HEK293T (cell line): ENCODE data around the gene SLC9A8.

Experiments used
- CTCF ChIA-PET: fragments of 350-600 bp; formaldehyde crosslinking; extraction: SDS; loops from one replicate; lab custom pipeline; 2021; ENCODE audit warnings: antibody characterized with exemption, inconsistent platforms; lab: Yijun Ruan, JAX
- POLR2A ChIA-PET: fragments of 350-600 bp; formaldehyde crosslinking; extraction: SDS; loops from one replicate; lab custom pipeline; 2020; ENCODE audit warnings: antibody characterized with exemption, inconsistent platforms; lab: Yijun Ruan, JAX
- DNase-seq: peaks from one replicate; pipeline ENCODE4 v3.0.0; 2012; ENCODE audit warnings: mixed read lengths; ENCODE audit errors: extremely low spot score
- ARNT ChIP-seq: fragments of 450-650 bp; IDR thresholded peaks from 2 replicates; pipeline ENCODE4 v1.6.1; 2017; ENCODE audit warnings: mild to moderate bottlenecking
- BHLHE40 ChIP-seq: fragments of 450-650 bp; IDR thresholded peaks from 2 replicates; pipeline ENCODE4 v1.6.1; 2016; ENCODE audit warnings: mild to moderate bottlenecking, moderate library complexity, borderline replicate concordance
- CTBP1 ChIP-seq: fragments of 450-650 bp; IDR thresholded peaks from 2 replicates; pipeline ENCODE4 v1.6.1; 2016; ENCODE audit warnings: borderline replicate concordance
- ELF4 ChIP-seq: fragments of 450-650 bp; IDR thresholded peaks from 2 replicates; pipeline ENCODE4 v1.6.1; 2017; ENCODE audit warnings: antibody characterized with exemption
- FOXA1 ChIP-seq: fragments of 450-650 bp; IDR thresholded peaks from 2 replicates; pipeline ENCODE4 v1.6.1; 2016; ENCODE audit warnings: mild to moderate bottlenecking
- FOXK2 ChIP-seq: fragments of 450-650 bp; IDR thresholded peaks from 2 replicates; pipeline ENCODE4 v1.6.1; 2016; ENCODE audit warnings: mild to moderate bottlenecking
- FOXM1 ChIP-seq: fragments of 450-650 bp; IDR thresholded peaks from 2 replicates; pipeline ENCODE4 v1.6.1; 2017; ENCODE audit warnings: mild to moderate bottlenecking, borderline replicate concordance
- HDGF ChIP-seq: fragments of 450-650 bp; IDR thresholded peaks from 2 replicates; pipeline ENCODE4 v1.6.1; 2017; ENCODE audit warnings: antibody characterized with exemption, borderline replicate concordance
- L3MBTL2 ChIP-seq: fragments of 450-650 bp; conservative IDR thresholded peaks from 2 replicates; pipeline ENCODE4 v1.6.1; 2016; ENCODE audit warnings: mild to moderate bottlenecking
- LEF1 ChIP-seq: fragments of 450-650 bp; IDR thresholded peaks from 2 replicates; pipeline ENCODE4 v1.6.1; 2017; ENCODE audit warnings: mild to moderate bottlenecking, borderline replicate concordance
- NFRKB ChIP-seq: fragments of 450-650 bp; IDR thresholded peaks from 2 replicates; pipeline ENCODE4 v1.6.1; 2016; ENCODE audit warnings: mild to moderate bottlenecking, moderate library complexity
- SP1 ChIP-seq: fragments of 450-650 bp; IDR thresholded peaks from 2 replicates; pipeline ENCODE4 v1.6.1; 2017
- SUZ12 ChIP-seq: fragments of 450-650 bp; IDR thresholded peaks from 2 replicates; pipeline ENCODE4 v1.6.1; 2016; ENCODE audit warnings: mild to moderate bottlenecking
- TARDBP ChIP-seq: fragments of 450-650 bp; IDR thresholded peaks from 2 replicates; pipeline ENCODE4 v1.6.1; 2016
- ZNF384 ChIP-seq: fragments of 450-650 bp; IDR thresholded peaks from 2 replicates; pipeline ENCODE4 v1.6.1; 2016
- TF ChIP-seq, protein P1 (sequence below): fragments of 450-650 bp; IDR thresholded peaks from 2 replicates; pipeline ENCODE4 v1.6.1; 2016

SLC9A8 gene

DNA sequence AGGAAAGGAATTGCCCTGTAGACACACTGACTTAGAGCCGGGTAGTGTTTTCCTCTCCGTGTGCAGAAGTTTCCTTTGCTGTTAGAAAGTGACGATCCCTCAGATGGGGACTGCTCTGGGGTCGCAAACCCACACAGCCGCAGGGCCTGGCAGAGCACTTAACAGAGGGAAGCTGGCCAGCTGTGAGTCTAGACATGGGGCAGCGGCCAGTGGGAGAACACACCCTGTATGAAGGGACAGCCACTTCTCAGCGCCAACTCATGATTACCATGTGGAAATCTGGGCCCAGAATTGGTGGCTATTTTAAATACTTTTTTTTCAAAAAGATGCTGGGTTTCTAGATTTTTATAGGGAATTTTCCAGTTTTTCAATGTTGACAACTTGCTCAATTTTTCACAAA lies 39.4 kb downstream of the SLC9A8 start:
- TF ChIP-seq L3MBTL2 (no peak), ARNT (no peak), FOXM1 (no peak), SP1 (no peak), BHLHE40 (no peak)
- no peak for DNase-seq
- POLR2A ChIA-PET = no interaction called here
- CTCF ChIA-PET = interaction anchor here (0.5 kb wide), 1 partner anchor 253 kb away, joined by 5 read pairs; no protein-coding TSS in a partner anchor

DNA sequence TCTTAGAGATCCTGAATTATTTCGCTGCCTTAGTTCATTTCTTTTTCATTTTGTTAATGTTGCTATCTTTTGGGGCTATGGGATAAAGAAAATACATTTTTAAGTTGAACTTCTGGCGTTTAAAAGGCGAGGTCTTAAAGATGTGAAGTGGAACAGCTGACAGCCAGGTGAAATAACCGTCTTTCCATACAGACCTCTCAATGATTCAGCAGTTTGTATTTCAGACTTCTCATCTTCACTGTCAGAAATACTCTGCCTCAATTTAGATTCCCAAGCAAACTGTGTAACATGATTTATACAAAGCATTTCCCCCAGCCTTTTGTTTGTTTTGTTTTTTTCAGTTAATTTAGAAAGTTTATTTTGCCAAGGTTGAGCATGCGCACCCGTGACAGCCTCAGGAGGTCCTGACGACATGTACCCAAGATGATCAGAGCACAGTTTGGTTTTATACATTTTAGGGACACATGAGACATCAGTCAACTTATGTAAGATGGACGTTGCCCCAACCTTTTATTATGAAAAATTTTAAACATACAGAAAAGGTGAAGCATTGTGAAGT lies 40.0 kb downstream of the SLC9A8 start:
- no peak for TF ChIP-seq FOXK2
- TF ChIP-seq FOXM1 = no peak
- TF ChIP-seq ELF4 = no peak
- no peak for TF ChIP-seq NFRKB
- TF ChIP-seq HDGF = no peak
- TF ChIP-seq L3MBTL2 = no peak
- no peak for TF ChIP-seq CTBP1
- TF ChIP-seq BHLHE40 = no peak
- TF ChIP-seq, protein P1, sequence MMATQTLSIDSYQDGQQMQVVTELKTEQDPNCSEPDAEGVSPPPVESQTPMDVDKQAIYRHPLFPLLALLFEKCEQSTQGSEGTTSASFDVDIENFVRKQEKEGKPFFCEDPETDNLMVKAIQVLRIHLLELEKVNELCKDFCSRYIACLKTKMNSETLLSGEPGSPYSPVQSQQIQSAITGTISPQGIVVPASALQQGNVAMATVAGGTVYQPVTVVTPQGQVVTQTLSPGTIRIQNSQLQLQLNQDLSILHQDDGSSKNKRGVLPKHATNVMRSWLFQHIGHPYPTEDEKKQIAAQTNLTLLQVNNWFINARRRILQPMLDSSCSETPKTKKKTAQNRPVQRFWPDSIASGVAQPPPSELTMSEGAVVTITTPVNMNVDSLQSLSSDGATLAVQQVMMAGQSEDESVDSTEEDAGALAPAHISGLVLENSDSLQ = no peak
- TF ChIP-seq ARNT = no peak
- TF ChIP-seq ZNF384 = no peak
- TF ChIP-seq FOXA1 = no peak
- no peak for TF ChIP-seq SUZ12
- no peak for TF ChIP-seq SP1
- no peak for TF ChIP-seq LEF1
- TF ChIP-seq TARDBP = no peak
- CTCF ChIA-PET = interaction anchor here (0.5 kb wide), 1 partner anchor 254 kb away, joined by 5 read pairs; no protein-coding TSS in a partner anchor
- POLR2A ChIA-PET = no interaction called here
- DNase-seq = no peak

GRCh38 chr20:49853640-49854039 lies 41.0 kb downstream of the SLC9A8 start:
- ChIA-PET POLR2A (no interaction called here), CTCF (no interaction called here)
- no peak for TF ChIP-seq FOXM1
- DNase-seq = no peak

GRCh38 chr20:49854190-49854875 lies 41.7 kb downstream of the SLC9A8 start:
- ChIA-PET CTCF (no interaction called here), POLR2A (no interaction called here)

GRCh38 chr20:49856904-49857303 lies 44.3 kb downstream of the SLC9A8 start:
- no peak for DNase-seq
- CTCF ChIA-PET = interaction anchor here (0.6 kb wide), 1 partner anchor 245 kb away, joined by 3 read pairs; no protein-coding TSS in a partner anchor
- TF ChIP-seq SP1 = no peak
- TF ChIP-seq SUZ12 = no peak
- no peak for TF ChIP-seq FOXA1
- TF ChIP-seq HDGF = no peak
- TF ChIP-seq ZNF384 = no peak
- TF ChIP-seq, protein P1 = no peak
- TF ChIP-seq BHLHE40 = no peak
- TF ChIP-seq NFRKB = no peak
- no peak for TF ChIP-seq FOXM1
- TF ChIP-seq L3MBTL2 = no peak
- TF ChIP-seq ARNT = no peak
- no peak for TF ChIP-seq FOXK2
- TF ChIP-seq LEF1 = no peak
- TF ChIP-seq ELF4 = no peak
- no peak for TF ChIP-seq CTBP1
- TF ChIP-seq TARDBP = no peak
- POLR2A ChIA-PET = no interaction called here

More at GRCh38 chr20:49854190-49854875, 41.7 kb downstream of the SLC9A8 start:
- DNase-seq = no peak
- no peak for TF ChIP-seq SP1
- no peak for TF ChIP-seq HDGF
- TF ChIP-seq NFRKB = no peak
- no peak for TF ChIP-seq BHLHE40
- TF ChIP-seq TARDBP = no peak

GRCh38 chr20:49858076-49858585 lies 45.5 kb downstream of the SLC9A8 start:
- POLR2A ChIA-PET = no interaction called here
- CTCF ChIA-PET = no interaction called here
- no peak for DNase-seq
- no peak for TF ChIP-seq FOXA1
- no peak for TF ChIP-seq HDGF
- no peak for TF ChIP-seq ARNT
- no peak for TF ChIP-seq FOXM1
- TF ChIP-seq, protein P1 = no peak
- TF ChIP-seq SUZ12 = no peak
- no peak for TF ChIP-seq L3MBTL2
- TF ChIP-seq ELF4 = no peak
- TF ChIP-seq TARDBP = no peak
- no peak for TF ChIP-seq CTBP1
- no peak for TF ChIP-seq LEF1
- no peak for TF ChIP-seq BHLHE40
- no peak for TF ChIP-seq NFRKB
- TF ChIP-seq FOXK2 = no peak
- TF ChIP-seq ZNF384 = no peak
- TF ChIP-seq SP1 = no peak
